GM18508 (cell line): ENCODE results near the gene NAGLU.

Experiments
- ATAC-seq: cut with Tn5 transposase; IDR thresholded peaks from one replicate; pipeline ENCODE4 v1.9.1; 2021; ENCODE audit warnings: moderate number of reproducible peaks; ENCODE audit not compliant: insufficient read depth, unreplicated experiment

NAGLU gene

GRCh38 chr17:42563143-42563509 is 27.1 kb downstream of the NAGLU start:
- ATAC-seq = no peak

DNA sequence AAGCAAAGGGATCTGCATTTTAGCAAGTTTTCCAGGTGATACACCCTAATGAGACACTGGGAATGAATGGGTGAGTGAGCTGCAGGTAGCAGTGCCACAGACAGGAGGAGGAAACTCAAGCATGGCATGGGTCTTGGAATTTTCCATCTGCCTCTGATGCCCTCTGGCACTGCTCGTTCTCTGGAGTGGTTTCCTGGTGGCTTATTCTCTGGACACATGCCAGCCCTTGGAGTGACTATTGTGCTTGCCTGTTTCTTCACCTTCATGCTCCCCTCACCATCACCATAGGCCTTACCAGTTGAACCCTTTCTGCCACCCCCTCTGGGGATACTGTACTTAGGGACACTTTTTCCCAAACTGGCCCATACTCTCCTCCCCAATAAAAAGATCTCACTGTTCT is 27.5 kb downstream of the NAGLU start:
- ATAC-seq = no peak

GRCh38 chr17:42563950-42564349 is 27.9 kb downstream of the NAGLU start:
- no peak for ATAC-seq

- no peak for ATAC-seq
Measured at GRCh38 chr17:42564815-42565522, 28.9 kb downstream of the NAGLU start.

- no peak for ATAC-seq
Measured at GRCh38 chr17:42565523-42566214, 29.6 kb downstream of the NAGLU start.

DNA sequence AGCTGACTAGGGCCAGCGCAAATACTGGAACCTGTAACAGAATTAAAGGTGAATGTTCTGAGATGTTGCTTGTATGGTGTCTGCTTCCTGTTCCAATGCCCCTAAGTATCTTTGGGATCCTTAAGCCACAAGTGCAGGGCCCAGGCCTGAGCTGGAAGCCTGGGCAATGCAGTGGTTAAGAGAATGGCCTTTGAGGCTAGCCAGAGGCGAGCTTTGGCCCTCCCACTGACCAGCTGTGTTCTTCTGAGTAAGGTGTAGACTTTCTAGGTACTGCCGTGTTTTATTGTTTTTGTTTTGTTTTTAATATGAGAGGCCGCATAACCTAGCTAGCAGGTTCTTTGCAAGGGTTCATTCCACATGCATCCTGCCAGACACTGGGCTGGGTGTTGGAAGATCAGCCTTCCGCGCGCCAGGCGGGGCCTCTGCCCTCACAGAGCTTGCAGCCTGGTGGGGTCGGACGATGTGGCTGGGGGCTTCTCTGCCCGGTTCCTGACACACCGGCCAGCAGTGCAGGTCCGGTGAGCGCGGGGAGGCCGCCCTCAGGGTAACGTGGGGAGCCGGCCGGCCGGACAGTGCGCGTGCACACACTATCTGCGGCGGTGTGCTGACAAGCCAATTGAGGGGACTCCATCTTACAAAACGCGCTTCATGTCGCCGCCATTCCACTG is 30.3 kb downstream of the NAGLU start:
- no peak for ATAC-seq

DNA sequence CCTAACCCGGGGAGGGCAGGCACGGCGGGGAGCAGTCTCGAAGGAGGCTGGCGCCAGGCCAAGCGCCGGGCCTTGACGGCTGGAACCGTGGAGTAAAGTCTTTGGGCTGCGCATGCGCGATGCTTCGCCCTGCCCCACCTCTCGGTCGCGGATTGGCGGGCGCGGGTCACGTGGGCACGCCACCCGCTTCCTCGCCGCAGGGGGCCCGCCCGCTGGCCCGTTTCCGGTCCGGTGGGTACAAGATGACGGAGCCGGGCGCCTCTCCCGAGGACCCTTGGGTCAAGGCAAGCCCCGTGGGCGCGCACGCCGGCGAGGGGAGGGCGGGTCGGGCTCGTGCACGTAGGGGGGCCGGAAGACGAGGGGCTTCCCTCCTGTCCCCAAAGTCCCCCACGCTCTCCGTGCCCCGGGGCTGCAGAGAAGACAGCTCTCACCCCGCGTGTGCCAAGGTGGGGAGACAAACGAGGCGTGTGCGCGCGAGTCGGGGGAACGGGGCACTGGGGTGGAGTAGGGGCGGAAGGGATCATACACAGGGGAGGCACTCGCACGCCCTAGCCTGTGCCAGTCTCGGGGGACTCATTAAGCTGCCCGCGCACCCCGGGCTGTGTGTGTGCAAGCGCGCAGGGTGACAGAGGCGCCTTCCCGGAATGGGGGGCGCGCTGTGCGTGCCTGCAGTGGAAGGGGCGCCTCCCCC is 31.0 kb downstream of the NAGLU start, which contains the start of gene MLX:
MLX (plus strand) TSS at position 218 of the 691 bp plus-strand sequence; CDS start at position 243, 25 bp downstream.
- ATAC-seq = peak; percentile 37

DNA sequence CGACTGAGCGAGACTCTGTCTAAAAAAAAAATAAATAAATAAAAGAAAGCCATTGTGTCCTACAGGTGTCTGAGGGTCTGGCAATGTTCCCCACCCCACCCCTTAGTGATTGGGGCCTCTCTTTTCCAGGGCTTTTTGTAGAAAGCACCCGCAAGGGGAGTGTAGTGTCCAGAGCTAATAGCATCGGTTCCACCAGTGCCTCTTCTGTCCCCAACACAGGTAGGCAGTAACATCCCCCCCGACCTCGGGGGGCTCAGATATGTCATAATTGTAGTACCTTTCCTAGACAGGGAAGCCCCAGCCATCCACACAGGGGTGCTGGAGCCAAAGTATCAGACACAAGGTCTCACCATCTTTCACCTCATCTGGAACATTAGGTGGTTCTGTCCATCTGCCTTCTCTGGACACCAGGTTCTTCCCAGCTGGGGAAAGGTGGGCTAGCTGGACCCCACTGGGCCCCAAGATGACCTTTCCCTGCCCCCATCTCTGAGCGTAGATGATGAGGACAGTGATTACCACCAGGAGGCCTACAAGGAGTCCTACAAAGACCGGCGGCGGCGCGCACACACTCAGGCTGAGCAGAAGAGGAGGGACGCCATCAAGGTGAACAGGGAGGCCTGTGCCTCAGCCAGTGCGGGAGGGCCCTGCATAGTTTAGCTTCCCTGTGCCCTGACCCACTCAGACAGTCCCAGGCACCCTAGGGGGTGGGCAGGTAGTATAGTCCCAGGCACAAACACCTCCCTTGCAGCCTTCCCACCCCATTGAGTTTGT is 32.5 kb downstream of the NAGLU start:
- ATAC-seq = no peak

DNA sequence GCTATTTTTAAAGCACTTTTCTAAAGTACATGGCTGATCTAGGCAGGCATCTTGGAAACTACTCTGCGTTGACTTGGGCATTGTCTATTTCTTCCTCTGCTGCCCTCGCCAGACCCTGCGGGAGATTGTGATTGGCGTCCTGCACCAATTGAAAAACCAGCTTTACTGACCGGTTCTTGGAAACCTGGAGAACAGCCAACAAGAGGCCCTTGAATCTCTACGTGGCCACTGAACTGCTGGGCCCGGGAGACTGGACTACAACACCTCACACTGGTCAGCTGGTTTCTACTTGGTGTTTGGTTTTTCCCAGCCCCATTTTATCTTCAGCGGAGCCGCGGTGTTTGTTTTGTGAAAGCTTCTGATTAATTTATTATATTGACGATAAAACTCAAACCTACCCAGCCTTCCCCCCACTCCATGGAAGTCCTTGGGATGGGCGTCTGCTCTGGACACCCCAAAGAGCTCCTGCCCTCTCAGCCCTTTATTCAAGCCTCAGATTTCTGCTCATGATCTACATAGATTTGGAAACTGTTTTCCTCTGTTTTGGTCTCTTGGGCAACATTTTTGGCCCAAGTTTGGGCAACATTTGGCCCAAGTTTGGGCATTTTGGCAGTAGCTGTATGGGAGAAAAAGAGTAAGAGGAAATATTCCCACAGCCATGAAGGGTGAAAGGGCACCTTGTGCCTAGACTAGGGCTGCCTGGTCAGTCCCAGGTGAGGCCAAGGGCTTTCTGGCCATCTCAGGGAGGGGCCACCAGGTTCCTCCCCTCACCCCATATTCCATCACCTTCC is 35.6 kb downstream of the NAGLU start:
- no peak for ATAC-seq

GRCh38 chr17:42573095-42573494 is 37.1 kb downstream of the NAGLU start:
- no peak for ATAC-seq

- no peak for ATAC-seq
Measured at GRCh38 chr17:42574463-42574862, 38.4 kb downstream of the NAGLU start.

DNA sequence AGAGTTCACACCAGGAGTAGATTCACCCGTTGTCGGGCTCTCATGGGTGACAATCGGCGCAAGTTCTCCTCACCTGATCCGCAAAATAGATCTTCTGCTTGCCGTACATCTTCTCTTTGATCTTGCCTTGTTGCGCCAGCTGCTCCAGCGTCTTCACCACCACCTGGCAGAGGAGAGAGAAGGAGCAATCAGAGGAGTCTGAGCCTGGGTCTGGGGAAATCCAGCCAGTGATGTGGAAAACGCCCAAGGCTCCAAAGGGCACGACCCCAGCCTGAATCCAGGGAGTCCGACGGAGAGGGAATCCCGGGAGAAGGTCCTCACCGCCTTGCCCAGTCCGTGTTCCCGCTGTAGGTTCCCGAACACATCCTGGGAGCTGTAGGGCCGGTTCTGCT is 41.1 kb downstream of the NAGLU start:
- ATAC-seq = no peak

- ATAC-seq = peak; percentile 39
Measured at GRCh38 chr17:42577532-42578281, 41.7 kb downstream of the NAGLU start, which contains the start of gene PSMC3IP. Gene PSMC3IP, minus strand, starts transcription at chr17:42577729. Its CDS starts 43 bp downstream, at chr17:42577686.

DNA sequence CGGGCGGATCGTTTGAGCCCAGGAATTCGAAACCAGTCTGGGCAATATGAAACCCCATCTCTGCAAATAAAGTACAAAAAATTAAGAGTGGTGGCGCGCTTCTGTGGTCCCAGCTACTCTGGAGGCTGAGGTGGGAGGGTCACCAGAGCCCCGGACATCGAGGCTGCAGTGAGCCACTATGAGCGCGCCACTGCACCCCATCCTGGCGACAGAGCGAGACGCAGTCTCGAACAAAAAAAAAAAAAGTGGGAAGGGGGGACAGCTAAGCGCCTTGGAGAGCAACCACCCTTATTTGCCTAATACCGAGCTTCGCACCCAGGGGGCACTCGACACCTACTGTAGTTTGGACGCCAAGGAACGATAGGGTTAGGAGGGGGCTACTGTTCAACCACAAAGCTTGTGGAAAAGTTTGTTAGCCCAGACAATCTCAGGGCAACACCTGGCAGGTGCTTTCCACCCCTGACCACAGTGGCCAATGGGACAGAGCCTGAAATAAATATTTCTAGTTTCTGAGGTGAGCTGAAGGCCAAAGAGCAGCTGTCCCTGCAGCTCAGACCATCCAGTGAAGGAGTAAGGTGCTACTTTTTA is 42.3 kb downstream of the NAGLU start:
- no peak for ATAC-seq

- no peak for ATAC-seq
Measured at GRCh38 chr17:42579794-42580551, 43.9 kb downstream of the NAGLU start.

DNA sequence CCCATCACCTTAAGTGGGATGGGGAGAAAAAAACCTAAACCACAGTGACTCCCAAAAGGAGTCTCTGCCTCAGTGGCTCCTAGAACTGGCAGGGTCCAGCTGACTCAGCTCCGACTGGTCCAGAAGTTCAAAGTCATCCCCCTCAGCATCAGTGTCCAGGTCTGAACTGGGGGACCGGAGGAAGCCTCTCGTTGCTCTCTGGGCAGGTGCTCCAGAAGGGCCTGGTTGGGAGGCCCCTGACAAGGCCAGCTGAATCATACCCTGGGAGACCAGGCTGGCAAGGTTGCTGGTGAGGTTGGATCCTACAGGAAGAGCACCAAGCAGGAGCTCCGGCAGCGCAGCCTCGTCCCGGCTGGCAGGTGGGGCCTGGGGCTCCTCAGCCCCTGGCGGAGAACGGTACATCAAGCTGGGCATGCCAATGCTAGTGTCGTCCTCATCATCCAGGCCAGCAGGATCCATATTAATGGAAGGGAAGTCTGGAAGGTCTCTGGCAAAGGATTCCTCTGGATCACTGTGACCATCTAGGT is 45.8 kb downstream of the NAGLU start:
- ATAC-seq = no peak

DNA sequence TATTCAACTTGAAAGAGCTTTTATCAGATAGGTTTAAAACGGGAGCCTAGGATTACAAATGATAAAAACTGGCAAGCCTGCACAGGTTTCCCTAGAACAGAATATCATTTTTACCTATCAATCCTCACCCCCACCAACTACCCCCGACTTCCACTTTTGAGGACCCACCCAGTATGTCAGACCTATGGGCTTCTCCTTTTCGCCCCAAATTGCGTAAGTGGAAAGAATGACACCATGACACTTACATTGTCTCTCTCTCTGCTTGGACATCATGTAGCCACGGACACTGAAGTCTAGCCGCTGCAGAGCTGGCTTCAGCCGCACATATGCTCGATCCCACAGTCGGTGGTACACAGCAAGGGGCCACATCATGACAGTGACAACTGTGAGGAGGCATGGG is 48.8 kb downstream of the NAGLU start:
- no peak for ATAC-seq
